ENCODE measurements around the gene CCDC85C.

DNA sequence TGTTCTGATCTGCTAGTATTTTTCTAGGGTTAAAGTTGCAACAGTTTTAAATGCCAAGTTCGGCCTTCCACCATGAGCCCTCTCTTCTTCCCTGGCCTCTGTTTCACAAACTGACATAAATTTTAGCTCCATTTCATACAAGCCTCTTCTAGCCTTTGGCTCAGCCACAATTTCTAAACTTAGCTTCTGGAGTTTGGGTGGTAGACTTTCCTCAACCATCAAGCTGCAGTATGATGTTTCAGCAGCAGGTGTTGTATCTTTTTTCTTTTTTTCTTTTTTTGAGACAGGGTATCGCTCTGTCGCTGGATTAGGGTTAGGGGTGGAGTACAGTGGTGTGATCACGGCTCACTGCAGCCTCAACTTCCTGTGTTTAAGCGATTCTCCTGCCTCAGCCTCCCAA, 152.8 kb downstream of the CCDC85C start:
- TF ChIP-seq, protein P1, sequence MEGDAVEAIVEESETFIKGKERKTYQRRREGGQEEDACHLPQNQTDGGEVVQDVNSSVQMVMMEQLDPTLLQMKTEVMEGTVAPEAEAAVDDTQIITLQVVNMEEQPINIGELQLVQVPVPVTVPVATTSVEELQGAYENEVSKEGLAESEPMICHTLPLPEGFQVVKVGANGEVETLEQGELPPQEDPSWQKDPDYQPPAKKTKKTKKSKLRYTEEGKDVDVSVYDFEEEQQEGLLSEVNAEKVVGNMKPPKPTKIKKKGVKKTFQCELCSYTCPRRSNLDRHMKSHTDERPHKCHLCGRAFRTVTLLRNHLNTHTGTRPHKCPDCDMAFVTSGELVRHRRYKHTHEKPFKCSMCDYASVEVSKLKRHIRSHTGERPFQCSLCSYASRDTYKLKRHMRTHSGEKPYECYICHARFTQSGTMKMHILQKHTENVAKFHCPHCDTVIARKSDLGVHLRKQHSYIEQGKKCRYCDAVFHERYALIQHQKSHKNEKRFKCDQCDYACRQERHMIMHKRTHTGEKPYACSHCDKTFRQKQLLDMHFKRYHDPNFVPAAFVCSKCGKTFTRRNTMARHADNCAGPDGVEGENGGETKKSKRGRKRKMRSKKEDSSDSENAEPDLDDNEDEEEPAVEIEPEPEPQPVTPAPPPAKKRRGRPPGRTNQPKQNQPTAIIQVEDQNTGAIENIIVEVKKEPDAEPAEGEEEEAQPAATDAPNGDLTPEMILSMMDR (IDR thresholded peaks at IDR 0.05): no peak
- TF ChIP-seq POLR2A (IDR thresholded peaks at IDR 0.05): no peak
